CD4-positive, alpha-beta T cell treated with Interleukin-1 beta for 1 hour (primary cell): ENCODE data around the gene IGF2BP3.
"Not testable (repeated sequence)": the region's sequence is repeated elsewhere in the genome, so short reads cannot be mapped to it uniquely, and the experiment has no call there.

Source experiments
- DNase-seq, 2 donors: peaks; one replicate each; pipeline ENCODE4 v3.0.0-alpha.2; 2020 to 2022

Gene IGF2BP3

DNA sequence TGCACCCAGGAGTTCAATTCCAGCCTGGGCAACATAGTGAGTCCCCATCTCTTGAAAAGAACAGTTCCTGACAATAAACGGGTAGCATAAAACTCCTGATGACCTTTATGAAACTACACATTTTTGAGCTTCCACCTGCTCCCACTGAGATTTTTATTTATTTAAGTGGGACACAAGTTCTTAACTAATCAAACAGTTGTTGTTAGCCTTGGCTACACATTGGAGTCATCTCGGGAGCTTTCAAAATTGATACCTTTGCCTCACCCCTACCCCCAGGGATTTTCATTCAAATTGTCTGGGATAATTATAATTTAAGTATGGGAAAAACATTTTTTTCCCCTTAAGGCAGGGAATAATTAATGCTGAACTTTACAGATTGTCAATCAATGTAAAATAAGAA is 131.9 kb downstream of the IGF2BP3 start:
- DNase-seq, result no peak

DNA sequence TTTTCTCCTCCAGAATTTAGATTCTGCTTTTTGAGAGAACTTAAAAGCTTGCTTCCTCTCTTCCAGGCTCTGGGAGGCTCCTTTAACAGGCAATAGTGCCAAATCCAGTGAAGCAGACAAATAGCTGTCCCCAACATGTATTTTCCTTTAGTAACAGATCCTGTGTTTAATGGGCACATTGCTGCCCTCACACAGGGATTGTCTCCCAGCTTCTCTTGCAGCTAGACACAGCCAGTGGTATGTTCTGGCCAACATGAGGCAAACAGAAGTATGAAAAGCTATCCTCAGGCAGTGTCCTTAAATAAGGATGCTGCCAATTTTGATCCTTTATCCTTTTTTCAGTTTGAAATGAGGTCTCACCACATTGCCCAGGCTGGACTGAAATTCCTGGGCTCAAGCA is 132.9 kb downstream of the IGF2BP3 start:
- DNase-seq, result no peak

DNA sequence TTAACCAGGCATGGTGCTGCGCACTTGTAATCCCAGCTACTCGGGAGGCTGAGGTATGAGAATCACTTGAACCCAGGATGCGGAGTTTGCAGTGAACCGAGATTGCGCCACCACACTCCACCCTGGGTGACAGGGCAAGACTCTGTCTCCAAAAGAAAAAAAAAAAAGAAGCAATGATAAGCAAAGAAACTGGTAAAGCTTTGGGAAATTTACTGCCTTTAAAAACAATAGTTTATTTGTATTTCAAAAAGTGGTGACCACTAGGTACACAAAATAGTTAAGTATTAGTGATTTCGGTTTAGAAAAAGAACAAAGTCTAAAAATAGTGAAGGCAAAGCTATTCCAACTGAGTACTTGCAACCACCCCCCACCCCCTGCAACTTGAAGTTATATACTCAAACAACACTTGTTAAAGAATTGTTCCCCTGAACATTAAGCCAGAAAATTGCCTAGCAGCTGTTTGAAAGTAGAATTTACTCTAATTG is 133.4 kb downstream of the IGF2BP3 start:
- no peak for DNase-seq

DNA sequence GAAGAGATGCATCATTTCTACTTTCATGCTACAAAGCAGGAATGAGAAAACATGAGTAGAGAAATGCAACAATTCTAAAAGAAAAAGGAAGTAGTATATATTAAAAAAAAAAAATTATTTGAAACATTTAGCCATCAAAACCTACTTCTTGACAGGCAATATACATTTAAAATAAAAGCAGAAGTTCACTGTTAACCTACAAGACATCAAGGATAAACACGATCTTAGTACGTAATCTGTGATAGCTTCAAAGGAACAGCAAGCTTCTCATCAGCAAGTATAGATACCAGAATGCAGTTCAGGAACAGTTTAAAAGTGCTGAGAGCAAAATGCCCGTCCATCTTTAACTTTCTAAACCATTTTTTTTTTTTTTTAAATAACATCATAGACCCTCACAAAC is 134.2 kb downstream of the IGF2BP3 start:
- DNase-seq, result no peak

DNA sequence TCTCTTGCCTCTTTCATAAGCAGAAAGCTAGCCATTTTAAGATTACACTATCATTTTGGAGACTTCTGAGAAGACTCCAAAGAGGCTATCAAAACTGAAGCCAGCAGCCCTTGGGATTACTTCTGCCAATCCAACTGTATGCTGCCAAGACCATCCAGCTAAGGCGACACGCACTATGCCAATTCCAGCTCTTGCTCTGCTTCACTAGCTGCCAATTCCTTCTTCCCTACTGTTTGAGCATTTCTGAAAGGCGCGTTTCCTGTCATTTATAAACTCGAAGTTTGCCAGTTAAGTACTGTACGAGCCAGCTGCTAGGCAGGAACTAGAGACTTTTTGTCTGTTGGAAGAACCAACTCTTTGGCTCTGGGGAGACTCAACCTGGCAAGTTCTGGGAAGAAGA is 134.7 kb downstream of the IGF2BP3 start:
- no peak for DNase-seq

DNA sequence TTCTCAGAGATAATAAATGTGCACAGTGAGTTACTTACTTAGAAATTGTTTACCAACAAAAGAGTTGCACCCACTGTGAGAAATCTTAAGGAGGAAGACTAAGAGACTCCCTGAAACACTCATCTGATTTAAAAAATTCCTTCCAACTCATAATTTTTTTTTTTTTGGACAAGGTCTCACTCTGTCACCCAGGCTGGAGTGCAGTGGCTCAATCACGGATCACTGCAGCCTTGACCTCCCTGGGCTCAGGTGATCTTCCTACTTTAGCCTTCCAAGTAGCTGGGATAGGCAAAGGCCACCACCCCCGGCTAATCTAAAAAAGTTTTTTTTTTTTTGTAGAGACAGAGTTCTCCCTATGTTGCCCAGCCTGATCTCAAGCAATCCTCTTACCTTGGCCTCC is 135.2 kb downstream of the IGF2BP3 start:
- DNase-seq, result no peak

DNA sequence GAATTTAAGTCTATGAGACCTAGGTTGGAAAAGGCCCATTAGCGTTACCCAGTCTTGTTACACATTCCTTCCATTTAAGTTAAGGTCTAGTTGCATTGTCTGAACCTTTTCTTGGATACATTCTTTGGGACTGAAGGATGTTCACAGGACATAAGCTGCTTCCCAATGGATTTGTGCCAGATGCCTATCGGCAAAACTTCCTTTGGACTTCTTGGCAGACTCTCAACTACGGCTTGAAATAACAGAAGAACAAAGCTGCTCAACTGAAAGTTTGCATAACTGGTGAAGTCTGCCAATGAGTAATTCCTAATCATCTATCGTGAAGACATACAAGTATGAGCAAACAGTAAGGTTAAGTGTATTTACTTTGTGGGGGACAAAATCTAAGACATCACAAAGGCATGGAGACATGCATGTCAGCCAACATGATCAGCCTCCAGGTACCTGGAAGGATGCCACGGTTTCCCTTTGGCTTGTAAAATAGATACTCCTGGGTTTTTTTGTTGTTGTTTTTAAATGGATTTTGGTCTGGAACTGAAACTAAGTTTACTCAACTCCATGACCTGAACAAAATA is 135.7 kb downstream of the IGF2BP3 start:
- DNase-seq, result no peak

DNA sequence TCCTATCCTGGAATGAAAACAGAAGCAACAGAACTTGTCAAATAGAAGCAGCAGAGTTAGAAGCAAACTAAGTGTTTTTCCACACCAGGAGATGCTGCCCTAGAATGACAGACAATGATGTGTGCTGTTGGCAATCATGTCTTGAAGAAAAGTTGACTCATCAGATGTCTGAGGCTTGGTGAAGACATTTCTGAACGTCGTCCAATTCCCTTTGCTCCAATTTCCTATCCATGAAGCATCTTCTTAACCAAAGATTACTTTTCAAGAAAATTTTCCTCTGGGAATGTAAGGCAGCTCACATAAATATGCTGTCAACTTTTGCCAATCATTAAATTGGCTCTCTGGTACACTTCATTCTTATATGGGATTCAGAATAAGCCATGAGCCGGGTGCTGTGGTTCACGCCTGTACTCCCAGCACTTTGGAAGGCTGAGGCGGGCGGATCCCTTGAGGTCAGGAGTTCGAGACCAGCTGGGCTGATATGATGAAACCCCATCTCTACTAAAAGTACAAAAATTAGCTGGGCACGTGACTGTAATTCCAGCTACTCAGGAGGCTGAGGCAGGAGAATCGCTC is 136.5 kb downstream of the IGF2BP3 start:
- no peak for DNase-seq

DNA sequence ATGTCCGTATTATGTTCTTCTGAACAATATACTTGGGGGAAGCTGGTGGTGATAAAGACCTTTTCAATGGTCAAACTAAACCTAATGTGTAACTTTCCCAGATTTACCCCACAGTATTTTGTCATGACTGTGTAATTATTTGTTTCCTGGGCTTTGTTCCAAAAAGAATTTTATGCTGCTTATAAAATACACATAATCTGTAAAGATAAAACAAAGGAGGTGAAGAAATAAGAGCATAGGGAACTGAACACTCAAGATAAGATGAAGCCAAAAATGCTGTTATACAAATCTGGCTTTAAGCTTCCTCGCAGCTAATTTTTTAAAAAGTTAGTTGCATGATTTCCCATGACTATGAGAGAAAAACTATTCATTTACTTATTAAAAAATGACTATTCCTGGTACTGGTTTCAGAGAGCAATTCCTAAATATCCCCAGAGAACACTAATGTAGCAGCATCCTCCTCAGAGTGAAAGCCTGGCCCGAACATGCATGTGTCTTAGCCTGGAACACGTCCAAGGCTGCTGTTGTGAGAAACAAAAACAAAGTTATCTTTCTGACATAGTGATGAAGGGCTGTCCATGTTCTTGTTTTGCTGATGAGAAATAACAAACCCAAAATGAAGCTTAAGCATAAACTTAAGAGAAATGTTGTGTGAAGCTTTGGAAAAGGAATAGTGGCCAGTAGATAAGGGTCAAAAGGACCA is 137.2 kb downstream of the IGF2BP3 start:
- DNase-seq, result no peak

DNA sequence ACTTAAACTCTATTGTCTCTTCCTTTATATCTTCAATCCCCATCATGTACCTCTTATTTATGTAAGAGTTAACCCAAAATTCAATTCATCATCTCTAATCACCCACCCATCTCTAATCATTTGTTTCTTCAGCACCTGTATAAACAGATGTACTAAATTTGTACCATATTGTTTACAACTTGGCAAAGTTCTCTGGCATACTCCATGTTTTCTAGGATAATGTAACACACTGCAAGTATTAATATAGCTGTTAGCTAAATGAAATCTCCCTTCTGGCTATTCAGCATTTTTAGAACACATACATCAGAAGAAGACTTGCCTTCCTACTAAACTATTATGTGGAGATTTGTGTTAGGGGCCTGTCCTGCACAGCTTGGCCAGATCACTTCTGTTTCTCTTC is 138.1 kb downstream of the IGF2BP3 start:
- DNase-seq, result no peak

DNA sequence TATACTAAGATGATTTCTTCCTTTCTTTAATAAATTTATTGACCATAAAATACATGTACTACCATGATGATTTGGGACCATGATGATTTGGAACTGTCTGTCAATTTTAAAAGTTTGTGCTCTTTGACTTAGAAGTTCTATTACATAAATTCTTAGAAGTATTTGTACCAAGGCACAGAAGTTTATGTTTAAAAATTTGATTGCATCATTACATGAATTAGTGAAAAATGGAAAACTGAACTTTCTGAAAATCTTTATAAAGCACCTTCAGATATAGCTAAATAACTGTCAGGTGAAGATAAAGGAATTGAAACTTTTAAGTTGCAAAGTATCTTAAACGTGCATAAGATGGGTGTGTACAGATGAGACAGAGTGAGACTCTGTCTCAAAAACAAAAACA is 139.2 kb downstream of the IGF2BP3 start:
- no peak for DNase-seq

DNA sequence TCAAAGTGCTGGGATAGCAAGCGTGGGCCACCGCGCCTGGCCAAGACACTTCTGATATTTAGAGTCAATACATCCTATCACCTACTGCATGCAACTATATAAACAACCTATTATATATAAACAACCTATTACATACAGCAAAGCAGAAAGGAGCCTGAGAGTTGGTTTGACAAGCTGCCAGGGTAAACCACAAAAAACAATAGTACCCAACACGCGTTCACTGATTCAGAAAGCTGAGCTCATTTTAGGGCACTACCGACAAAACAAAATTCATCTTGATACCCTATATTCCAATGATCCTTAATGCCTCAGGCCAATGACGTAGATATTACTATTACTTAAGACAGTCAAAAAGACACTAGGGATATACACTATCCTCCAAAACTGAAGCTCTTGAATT is 154.9 kb downstream of the IGF2BP3 start:
- DNase-seq, result no peak

DNA sequence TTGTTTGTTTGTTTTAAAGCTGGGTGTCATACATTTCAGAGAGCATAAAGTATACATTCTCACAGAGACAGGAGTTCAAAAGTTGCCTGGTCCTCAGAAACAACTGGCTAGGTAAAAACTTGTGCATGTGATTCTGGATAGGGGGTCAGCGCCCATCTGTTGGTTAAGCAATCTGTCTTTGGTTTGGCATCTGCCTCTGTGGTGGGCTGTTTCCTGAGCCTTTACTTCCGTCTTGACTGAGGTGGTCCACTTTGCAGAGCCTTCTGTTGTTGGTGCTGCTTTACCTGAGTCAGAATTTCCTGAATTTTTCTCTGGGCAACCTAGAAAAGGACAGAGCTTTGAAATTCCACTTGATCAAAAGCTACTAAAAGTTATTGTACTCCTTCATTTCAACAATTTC is 158.2 kb downstream of the IGF2BP3 start:
- not testable (repeated sequence) for DNase-seq

DNA sequence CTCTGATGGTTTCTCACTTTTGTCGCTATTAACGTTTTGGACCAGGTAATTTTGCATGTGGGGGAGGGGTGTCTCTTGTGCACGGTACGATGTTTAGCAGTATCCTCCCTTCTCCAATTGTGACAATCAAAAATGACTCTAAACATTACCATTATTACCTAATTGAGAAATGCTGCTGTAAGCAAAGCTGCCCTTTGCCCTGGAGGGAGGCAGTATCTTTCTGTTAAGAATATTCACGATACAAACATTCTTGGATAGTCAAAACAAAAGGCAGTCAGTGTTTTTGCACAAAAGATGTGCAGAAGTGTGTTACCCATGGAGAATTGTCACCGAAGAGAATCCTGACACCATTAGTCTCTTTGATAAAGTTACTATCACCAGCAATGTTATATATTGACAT is 161.5 kb downstream of the IGF2BP3 start:
- DNase-seq, result no peak

DNA sequence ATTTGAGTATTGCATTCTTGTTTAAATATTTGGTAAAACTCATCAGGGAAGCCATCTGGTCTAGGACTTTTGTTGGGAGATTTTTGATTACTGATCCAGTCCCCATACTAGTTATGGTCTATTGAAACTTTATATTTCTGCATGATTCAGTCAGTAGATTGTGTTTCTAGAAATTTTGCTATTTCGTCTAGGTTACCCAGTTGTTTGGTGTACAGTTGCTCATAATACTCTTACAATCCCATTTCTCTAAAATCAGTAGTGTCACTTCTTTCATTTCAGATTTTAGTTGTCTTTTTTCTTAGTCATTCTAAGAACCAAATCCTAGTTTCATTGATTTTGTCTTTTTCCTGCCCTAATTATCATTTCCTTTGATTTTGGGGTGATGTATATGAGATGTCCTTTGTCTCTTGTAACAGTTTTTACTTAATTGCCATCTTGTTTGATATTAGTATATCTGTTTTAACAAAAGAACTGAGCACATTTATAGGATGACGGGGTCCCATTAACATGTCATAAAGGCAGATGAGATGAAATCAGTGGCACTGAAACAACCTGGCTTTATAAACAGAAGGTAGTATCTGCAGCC is 163.3 kb downstream of the IGF2BP3 start:
- DNase-seq, result no peak

DNA sequence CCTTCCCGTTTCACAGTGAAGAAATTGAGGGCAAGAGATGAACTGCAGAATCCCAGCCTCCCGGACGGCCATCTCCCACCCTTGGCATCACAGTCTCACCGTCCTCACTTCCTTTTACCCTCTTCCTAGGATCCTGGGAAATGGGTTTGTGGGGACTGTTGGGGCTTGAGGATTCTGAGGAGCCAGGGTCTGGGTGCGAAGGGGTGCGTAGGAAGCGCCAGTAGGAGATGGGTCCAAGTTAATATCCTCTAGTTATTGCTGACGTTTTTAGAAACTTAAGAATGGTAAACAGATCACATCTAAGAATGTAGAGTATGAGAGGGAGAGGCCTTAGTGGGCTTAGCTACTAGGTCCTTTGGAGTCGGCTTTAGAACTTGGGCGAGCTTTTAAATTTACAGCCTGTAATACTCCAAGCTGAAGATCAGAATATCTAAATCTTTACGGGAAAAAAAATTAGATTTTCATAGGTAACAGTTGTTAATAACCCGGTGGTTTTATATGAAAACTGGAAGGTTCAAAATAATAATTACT is 170.5 kb downstream of the IGF2BP3 start:
- no peak for DNase-seq

DNA sequence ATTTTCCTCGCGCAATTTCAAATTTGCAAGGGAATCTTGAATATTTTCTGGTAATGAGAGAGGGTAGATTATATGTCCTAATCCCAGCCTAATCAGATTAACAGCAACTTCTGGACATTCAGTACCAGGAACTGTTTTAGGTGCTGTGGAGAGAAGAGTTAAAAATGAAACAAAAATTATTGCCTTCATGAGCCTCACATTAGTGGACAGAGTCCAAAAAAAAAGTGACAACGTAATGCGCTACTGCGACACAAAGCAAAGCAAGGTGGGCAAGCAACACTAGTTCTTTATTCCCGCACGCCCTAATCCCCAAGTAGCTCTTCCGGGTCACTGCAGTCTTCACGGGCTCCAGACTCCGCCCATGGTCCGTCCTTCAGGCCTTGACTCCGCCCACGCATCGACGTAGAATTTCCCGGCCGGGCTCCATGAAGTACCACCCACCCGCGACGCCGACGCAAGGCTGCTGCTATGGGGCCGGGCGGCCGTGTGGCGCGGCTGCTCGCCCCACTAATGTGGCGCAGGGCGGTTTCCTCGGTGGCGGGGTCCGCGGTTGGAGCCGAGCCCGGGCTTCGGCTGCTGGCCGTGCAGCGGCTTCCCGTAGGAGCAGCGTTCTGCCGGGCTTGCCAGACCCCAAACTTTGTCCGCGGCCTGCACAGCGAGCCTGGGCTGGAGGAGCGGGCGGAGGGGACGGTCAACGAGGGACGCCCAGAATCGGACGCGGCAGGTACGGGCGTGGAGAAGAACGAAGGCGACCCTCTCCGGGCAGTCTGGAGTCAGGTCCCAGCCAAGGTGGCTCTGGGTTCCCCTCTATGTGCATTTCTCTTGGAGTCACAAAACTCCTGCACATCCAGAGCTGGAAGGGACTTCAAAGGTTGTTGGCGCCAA is 171.2 kb downstream of the IGF2BP3 start, which contains the start of gene MALSU1:
Gene MALSU1 (plus strand): TSS at position 455 of the 885 bp plus-strand sequence. CDS start 14 bp downstream, at position 469.
- DNase-seq, result peak; percentile 95 to 96

DNA sequence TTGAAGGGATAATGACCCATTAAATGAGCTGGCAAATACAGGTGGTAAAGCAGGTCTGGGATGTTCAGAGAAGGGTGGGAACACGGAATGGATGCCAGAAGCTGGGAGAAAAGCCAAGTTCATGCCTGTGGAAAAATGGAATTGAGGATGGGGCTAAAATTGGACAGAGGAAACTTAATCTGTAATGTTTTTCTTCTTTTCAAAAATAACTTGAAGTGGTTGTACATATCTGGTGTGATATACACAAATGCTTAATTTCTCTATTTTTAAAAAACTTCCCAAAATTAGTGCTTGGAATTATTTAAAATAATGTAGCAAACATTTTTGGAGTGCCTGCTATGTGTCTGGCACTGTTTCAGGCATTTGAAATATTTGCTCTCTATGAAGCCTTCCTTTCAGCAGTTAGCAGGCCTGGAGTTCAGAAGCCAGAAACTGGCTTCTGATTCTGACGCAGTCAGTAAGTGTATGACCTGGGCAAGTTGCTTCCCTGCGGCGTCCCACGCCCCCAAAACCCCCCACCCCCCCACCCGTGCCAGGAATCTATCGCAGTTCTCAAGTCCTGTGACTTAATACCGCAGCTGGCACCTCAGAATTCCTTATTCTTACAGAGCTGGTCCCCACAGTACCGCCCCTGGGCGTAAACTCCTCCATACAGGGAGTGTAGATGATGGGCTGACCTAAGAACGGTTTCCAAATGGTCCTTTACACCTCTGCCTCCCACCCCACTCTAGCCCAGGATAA is 172.0 kb downstream of the IGF2BP3 start:
- DNase-seq, result no peak

DNA sequence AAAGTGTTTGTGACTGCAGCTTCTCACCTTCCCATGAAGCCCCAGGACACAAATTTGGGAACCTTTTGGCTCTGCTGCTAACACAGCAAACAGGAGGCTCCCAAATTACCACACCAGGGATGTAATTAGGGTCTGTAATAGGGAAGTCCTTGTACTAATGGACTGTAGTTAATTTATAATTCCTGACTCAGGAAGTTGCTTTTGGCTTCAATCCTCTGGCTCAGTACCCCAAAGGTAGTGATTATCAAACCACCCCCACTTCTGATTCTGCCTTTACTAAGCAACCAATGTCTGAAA is 174.9 kb downstream of the IGF2BP3 start:
- no peak for DNase-seq

DNA sequence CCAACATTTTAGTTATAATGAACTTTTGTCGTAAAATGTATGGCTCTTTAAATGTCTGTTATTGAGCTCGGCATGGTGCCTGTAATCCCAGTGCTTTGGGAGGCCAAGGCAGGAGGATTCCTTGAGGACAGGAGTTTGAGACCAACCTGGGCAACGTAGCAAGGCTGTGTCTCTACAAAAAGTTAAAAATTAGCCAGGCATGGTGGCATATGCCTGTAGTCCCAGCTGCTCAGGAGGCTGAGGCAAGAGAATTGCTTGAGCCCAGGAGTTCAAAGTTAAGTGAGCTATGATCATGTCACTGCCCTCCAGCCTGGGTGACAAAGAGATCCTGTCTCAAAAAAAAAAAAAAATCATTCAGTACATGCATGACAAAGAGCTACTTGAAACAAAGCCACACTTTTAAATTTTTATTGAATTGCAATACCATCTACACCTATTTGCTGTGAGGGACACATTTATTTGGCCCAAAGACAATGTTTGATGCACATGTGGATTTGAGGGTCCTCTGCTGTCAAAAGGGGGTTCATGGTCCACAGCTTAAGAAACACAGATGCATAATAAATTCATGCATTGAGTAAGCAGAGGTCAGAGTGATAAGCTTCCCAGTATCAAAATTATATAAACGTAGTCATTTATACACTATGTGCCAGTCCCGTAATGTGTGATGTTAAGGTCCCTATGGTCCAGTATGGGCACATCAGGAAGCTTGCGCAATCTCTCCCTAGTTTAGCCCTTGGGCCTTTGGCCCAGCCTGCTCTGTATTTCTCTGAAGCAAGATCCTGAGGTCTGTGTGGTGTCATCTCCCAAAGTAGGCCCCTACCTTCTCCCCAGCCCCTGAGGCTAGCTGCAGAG is 175.5 kb downstream of the IGF2BP3 start:
- DNase-seq, result no peak

DNA sequence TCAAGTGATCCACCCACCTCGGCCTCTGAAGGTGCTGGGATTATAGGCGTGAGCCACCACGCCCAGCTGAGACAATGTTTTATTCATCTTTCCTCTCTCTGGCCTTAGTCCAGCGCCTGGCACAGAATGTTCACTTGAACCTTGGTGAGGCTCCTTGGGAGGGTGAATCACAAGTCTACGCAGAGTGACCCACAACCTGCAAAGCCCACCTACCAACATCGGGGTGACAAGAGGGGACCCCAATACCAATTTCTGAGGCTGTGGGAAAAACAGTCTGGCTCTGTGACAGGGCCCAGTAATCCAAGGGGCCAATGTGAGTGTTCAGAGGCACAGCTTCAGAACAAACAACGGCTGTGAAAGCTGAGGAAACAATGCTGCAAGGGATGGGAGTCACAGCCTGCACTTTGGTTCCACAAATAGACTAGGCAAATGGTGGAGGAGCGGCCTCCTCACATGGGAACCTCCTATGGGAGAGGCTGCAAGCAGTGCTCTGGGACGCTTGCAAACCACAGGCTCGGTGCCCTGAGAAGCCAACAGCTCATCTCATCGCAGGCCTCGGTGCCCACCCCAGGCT is 176.7 kb downstream of the IGF2BP3 start:
- no peak for DNase-seq
